ENCODE results near the gene TFPI. TPM values are rescaled to one million over a fixed set of nuclear protein-coding genes. Genes with fewer than 3 reads are reported as not detected.

TFPI gene
- total and polyA plus RNA-seq, 10 of the 15 experiments (the other 5 are each of a cell fraction or from before 2014, with no cell fraction given): 0.07 to 0.59 (median 0.34) TPM

DNA sequence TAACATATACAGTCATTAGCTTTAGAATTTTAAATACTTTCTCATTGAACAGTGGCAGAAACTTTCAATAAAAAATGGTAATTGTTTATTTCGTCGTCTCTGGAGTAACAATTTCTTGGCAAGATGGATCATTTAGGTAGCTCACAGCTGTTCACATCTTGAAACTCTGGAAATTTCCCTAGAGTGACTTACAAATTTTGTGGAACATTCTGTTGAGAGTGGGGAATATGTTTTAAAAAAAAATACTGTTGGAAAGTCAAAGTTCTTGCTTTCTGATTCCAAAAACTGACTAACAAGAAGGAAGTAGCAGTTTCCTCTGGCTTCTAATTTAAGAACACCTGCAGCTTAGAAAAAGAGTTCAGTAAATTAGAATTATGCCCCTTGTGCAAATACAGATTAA lies 95.0 kb downstream of the TFPI start (continued):
- TF ChIP-seq RAD21 (IDR thresholded peaks at IDR 0.05; ENCODE audit: insufficient read depth, low read depth, low read length) (no peak), ZNF217 (IDR thresholded peaks at IDR 0.05) (no peak), ASH2L (IDR thresholded peaks at IDR 0.05; ENCODE audit: borderline replicate concordance, low read depth) (no peak), MEF2A (IDR thresholded peaks at IDR 0.05; ENCODE audit: insufficient read depth, low read depth, low read length) (no peak), YY1 (IDR thresholded peaks at IDR 0.05; ENCODE audit: low read depth, low read length) (no peak), JUNB (IDR thresholded peaks at IDR 0.05) (no peak)
- TF ChIP-seq, protein P1, sequence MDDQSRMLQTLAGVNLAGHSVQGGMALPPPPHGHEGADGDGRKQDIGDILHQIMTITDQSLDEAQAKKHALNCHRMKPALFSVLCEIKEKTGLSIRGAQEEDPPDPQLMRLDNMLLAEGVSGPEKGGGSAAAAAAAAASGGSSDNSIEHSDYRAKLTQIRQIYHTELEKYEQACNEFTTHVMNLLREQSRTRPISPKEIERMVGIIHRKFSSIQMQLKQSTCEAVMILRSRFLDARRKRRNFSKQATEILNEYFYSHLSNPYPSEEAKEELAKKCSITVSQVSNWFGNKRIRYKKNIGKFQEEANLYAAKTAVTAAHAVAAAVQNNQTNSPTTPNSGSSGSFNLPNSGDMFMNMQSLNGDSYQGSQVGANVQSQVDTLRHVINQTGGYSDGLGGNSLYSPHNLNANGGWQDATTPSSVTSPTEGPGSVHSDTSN (IDR thresholded peaks at IDR 0.05; ENCODE audit: insufficient replicate concordance, low read depth, low read length): no peak
- TF ChIP-seq, protein P2, sequence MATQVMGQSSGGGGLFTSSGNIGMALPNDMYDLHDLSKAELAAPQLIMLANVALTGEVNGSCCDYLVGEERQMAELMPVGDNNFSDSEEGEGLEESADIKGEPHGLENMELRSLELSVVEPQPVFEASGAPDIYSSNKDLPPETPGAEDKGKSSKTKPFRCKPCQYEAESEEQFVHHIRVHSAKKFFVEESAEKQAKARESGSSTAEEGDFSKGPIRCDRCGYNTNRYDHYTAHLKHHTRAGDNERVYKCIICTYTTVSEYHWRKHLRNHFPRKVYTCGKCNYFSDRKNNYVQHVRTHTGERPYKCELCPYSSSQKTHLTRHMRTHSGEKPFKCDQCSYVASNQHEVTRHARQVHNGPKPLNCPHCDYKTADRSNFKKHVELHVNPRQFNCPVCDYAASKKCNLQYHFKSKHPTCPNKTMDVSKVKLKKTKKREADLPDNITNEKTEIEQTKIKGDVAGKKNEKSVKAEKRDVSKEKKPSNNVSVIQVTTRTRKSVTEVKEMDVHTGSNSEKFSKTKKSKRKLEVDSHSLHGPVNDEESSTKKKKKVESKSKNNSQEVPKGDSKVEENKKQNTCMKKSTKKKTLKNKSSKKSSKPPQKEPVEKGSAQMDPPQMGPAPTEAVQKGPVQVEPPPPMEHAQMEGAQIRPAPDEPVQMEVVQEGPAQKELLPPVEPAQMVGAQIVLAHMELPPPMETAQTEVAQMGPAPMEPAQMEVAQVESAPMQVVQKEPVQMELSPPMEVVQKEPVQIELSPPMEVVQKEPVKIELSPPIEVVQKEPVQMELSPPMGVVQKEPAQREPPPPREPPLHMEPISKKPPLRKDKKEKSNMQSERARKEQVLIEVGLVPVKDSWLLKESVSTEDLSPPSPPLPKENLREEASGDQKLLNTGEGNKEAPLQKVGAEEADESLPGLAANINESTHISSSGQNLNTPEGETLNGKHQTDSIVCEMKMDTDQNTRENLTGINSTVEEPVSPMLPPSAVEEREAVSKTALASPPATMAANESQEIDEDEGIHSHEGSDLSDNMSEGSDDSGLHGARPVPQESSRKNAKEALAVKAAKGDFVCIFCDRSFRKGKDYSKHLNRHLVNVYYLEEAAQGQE (IDR thresholded peaks at IDR 0.05; ENCODE audit: low read depth, low read length): no peak
- TF ChIP-seq, protein P3, sequence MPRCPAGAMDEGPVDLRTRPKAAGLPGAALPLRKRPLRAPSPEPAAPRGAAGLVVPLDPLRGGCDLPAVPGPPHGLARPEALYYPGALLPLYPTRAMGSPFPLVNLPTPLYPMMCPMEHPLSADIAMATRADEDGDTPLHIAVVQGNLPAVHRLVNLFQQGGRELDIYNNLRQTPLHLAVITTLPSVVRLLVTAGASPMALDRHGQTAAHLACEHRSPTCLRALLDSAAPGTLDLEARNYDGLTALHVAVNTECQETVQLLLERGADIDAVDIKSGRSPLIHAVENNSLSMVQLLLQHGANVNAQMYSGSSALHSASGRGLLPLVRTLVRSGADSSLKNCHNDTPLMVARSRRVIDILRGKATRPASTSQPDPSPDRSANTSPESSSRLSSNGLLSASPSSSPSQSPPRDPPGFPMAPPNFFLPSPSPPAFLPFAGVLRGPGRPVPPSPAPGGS (IDR thresholded peaks at IDR 0.05; ENCODE audit: borderline replicate concordance, insufficient read depth, low read depth, low read length, poor library complexity, severe bottlenecking): no peak

Data from GM12878 (cell line).